GM10248 (cell line): ENCODE data around the gene PKP1.

Experiments
- CTCF ChIA-PET: fragments of 300-600 bp; sonication (Branson Sonifier 250); formaldehyde crosslinking; extraction: SDS; loops from one replicate; lab custom pipeline; 2021; ENCODE audit warnings: antibody characterized with exemption; lab: Yijun Ruan, JAX
- POLR2A ChIA-PET: fragments of 350-650 bp; sonication (Branson Sonifier 250); formaldehyde crosslinking; extraction: SDS; loops from one replicate; lab custom pipeline; 2020; ENCODE audit warnings: antibody characterized with exemption; lab: Yijun Ruan, JAX
- DNase-seq: peaks from one replicate; pipeline ENCODE4 v3.0.0; 2012; ENCODE audit errors: extremely low spot score
- CTCF ChIP-seq: IDR thresholded peaks from 2 replicates; pipeline ENCODE4 v1.5.1; 2012; ENCODE audit warnings: mild to moderate bottlenecking, low read depth; ENCODE audit errors: extremely low read depth, missing control alignments, control extremely low read depth

The PKP1 gene

GRCh38 chr1:201361652-201362504 is 78.6 kb downstream of the PKP1 start:
- ChIA-PET CTCF (interaction anchor here (1.0 to 5.1 kb wide), 20 partner anchors 9 to 187 kb away, joined by 3 to 40 read pairs (median 6); no protein-coding TSS in a partner anchor), POLR2A (no interaction called here)
- peak; percentile 71 for TF ChIP-seq CTCF
- DNase-seq = peak; percentile 82

- TF ChIP-seq CTCF = no peak
- no peak for DNase-seq
- CTCF ChIA-PET = interaction anchor here (0.9 to 5.1 kb wide), 12 partner anchors 9 to 119 kb away, joined by 3 to 40 read pairs (median 8); no protein-coding TSS in a partner anchor
- POLR2A ChIA-PET = no interaction called here
Measured at GRCh38 chr1:201362906-201363305, 79.6 kb downstream of the PKP1 start.

GRCh38 chr1:201363467-201363866 is 80.2 kb downstream of the PKP1 start:
- no peak for DNase-seq
- TF ChIP-seq CTCF = no peak
- ChIA-PET CTCF (interaction anchor here (0.9 to 5.1 kb wide), 9 partner anchors 9 to 118 kb away, joined by 3 to 40 read pairs (median 4); no protein-coding TSS in a partner anchor), POLR2A (interaction anchor here (0.7 kb wide), 1 partner anchor 47 kb away, joined by 4 read pairs; no protein-coding TSS in a partner anchor)

- DNase-seq = no peak
- POLR2A ChIA-PET = no interaction called here
- no peak for TF ChIP-seq CTCF
- CTCF ChIA-PET = interaction anchor here (5.1 kb wide), 1 partner anchor 17 kb away, joined by 37 read pairs; no protein-coding TSS in a partner anchor
Measured at GRCh38 chr1:201364808-201365105, 81.5 kb downstream of the PKP1 start.

- ChIA-PET POLR2A (no interaction called here), CTCF (interaction anchor here (1.0 to 5.1 kb wide), 3 partner anchors 11 to 111 kb away, joined by 3 to 37 read pairs (median 3); no protein-coding TSS in a partner anchor)
- no peak for TF ChIP-seq CTCF
- DNase-seq = no peak
Measured at GRCh38 chr1:201365251-201365650, 81.9 kb downstream of the PKP1 start.

GRCh38 chr1:201366696-201367095 is 83.4 kb downstream of the PKP1 start:
- ChIA-PET CTCF (interaction anchor here (1.0 to 1.5 kb wide), 4 partner anchors 9 to 113 kb away, joined by 3 to 5 read pairs (median 3); no protein-coding TSS in a partner anchor), POLR2A (no interaction called here)
- no peak for DNase-seq
- no peak for TF ChIP-seq CTCF
